Measurements from ENCODE around the gene TOGARAM1.
A peak's percentile ranks its signal among the peaks of the same experiment; 100 is the strongest.

TOGARAM1 gene

GRCh38 chr14:45083976-45084722 lies 122.2 kb downstream of the TOGARAM1 start, which contains the start of gene PRPF39:
TSS of gene PRPF39 (plus strand) at chr14:45084116. CDS start at chr14:45095240, 11,124 bp downstream.
- FAIRE-seq (peak; percentile 90), DNase-seq (ENCODE audit: extremely low spot score, insufficient read length, low read depth) (peak; percentile 94)

GRCh38 chr14:45084946-45085346 lies 123.0 kb downstream of the TOGARAM1 start:
- FAIRE-seq (no peak), DNase-seq (ENCODE audit: extremely low spot score, insufficient read length, low read depth) (no peak)

DNA sequence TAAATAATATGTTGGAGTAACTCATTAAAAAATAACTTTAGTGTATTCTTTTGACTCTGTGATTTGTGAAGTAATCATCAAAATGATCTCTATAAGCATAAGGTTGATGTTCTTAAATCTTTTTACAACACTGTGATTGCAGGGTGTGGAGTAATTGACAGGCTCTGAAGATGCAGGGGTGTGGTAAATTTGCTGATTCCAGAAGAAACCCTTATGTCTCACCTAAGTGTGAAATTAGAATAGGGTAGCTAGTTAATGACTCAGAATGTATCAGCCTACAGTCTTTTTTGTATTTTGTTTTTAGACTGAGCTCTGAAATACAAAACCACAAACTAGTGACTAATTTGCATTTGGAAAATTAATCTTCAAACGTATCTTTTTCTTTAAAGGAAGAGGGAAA lies 127.8 kb downstream of the TOGARAM1 start:
- FAIRE-seq: peak; percentile 33
- DNase-seq (ENCODE audit: extremely low spot score, insufficient read length, low read depth): peak; percentile 17

GRCh38 chr14:45091710-45092109 lies 129.7 kb downstream of the TOGARAM1 start:
- no peak for FAIRE-seq

GRCh38 chr14:45094275-45094674 lies 132.3 kb downstream of the TOGARAM1 start:
- DNase-seq (ENCODE audit: extremely low spot score, insufficient read length, low read depth): no peak
- FAIRE-seq: no peak

More at GRCh38 chr14:45091710-45092109, 129.7 kb downstream of the TOGARAM1 start:
- no peak for DNase-seq (ENCODE audit: extremely low spot score, insufficient read length, low read depth)

GRCh38 chr14:45095143-45095542 lies 133.2 kb downstream of the TOGARAM1 start:
- DNase-seq (ENCODE audit: extremely low spot score, insufficient read length, low read depth): no peak
- no peak for FAIRE-seq

DNA sequence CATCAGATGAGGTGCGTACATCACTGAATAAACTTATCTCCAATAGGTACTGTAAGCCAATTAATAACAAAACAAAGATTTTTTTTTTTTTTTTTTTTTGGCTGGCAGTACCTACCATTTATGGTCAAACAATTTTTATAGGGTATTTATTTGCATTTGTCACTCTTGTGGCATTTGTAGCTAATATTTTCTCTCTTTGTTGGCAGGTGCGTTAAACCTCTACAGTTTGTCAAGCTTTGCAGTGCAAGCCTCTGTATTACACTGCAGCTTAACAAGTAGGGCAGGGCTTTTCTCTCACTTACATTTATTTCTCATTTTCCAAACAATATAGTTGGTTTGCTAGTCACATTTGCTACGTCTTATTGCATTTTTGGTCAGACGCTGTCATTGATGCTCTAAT lies 134.2 kb downstream of the TOGARAM1 start:
- FAIRE-seq: no peak

DNA sequence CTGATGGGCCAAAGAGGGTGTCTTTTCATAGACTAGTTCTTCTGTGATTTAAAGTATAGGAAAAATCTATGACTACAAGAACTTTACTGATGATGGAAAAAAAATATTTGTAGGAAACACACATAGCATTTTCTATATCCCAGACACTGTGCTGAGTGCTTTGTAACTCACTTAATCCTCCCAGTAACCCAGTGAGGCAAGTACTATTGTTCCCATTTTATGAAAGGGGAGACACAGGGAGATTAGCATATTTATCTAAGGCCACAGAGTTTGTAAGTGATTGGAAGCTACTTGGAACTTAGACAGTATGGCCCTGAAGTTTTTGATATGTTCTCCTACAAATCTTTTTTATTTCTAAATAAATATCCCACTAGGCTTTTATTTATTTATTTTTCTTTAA lies 141.8 kb downstream of the TOGARAM1 start:
- DNase-seq (ENCODE audit: extremely low spot score, insufficient read length, low read depth) (no peak), FAIRE-seq (no peak)

More for the DNA sequence above, 134.2 kb downstream of the TOGARAM1 start:
- no peak for DNase-seq (ENCODE audit: extremely low spot score, insufficient read length, low read depth)

- FAIRE-seq (no peak), DNase-seq (ENCODE audit: extremely low spot score, insufficient read length, low read depth) (no peak)
Measured at GRCh38 chr14:45104561-45104960, 142.6 kb downstream of the TOGARAM1 start.

- DNase-seq (ENCODE audit: extremely low spot score, insufficient read length, low read depth) (no peak), FAIRE-seq (no peak)
Measured at GRCh38 chr14:45112896-45113781, 151.1 kb downstream of the TOGARAM1 start.

GRCh38 chr14:45114327-45114726 lies 152.3 kb downstream of the TOGARAM1 start:
- DNase-seq (ENCODE audit: extremely low spot score, insufficient read length, low read depth) (no peak), FAIRE-seq (no peak)

DNA sequence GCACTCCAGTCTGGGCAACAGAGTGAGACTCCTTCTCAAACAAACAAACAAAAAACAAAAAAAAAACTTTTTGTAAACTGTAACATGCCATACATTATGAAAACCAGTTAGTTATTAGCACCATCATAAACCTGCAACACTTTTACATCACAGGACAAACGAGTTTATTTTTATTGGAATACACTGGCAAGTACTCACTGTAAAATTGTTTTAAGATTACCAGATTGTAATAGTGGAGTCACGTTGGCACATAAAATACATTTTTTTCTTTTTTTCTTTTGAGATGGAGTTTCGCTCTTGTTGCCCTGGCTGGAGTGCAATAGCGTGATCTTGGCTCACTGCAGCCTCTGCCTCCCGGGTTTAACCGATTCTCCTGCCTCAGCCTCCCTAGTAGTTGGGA lies 156.6 kb downstream of the TOGARAM1 start:
- DNase-seq (ENCODE audit: extremely low spot score, insufficient read length, low read depth) (no peak), FAIRE-seq (no peak)

DNA sequence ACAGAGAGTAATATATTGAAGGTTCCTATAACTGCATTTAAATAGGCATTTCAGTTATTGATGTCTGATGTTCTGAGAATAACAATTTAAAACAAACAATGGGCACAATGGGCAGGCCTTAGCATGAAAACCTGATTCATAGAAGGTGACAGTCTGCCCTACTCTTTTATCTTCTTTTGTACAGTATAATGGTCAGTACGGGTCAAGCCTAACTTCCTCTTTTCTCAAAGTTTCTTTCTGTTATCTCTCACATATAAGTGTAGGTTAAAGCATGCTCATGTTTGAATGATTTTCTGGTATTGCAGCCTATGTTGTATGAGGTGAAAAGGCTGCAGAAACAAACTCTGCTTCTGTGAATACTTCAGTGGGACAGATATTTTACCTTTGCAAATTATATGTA lies 158.1 kb downstream of the TOGARAM1 start:
- FAIRE-seq (no peak), DNase-seq (ENCODE audit: extremely low spot score, insufficient read length, low read depth) (no peak)

DNA sequence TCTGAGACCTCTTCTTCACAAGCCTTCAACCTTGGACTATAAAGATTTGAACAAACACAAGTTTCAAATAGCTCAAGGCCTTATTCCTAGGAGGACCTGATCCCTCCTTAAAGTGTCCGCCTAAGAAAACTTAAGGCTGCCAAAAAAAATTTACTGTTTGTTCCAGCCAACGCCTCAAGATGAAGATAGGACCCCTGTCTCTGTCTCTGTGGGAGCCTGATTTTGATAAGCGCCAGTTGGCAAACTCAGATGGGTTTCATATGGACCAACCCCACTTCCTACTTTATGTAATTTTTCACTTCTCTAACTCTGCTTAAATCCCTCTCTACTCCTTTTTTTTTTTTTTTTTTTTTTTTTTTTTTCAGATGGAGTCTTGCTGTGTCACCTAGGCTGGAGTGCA lies 161.3 kb downstream of the TOGARAM1 start:
- DNase-seq (ENCODE audit: extremely low spot score, insufficient read length, low read depth): no peak
- no peak for FAIRE-seq
